Measurements from ENCODE around the gene MAP3K15.
"Not testable (repeated sequence)": the region's sequence is repeated elsewhere in the genome, so short reads cannot be mapped to it uniquely, and the experiment has no call there.

Gene MAP3K15

DNA sequence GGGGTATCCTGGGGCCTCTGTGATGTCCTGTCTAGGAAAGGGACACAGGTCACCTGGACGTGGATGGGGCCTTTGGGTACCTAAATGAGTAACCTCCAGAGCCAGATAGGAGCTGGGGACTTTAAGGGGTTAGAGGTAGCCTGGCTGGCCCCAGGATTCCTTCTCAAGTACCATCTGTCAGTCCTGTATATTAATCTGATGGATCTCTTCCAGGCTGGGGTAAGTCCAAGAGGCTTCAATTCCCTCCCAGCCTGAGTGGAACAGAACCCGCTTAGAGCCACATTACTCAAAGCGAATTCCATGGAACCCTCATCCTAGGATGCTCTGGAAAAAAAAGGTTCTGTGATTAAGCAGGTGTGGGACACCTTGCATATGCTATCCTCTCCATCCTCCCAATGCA is 24.8 kb upstream of the MAP3K15 start:
- DNase-seq (ENCODE audit: low spot score) = no peak

DNA sequence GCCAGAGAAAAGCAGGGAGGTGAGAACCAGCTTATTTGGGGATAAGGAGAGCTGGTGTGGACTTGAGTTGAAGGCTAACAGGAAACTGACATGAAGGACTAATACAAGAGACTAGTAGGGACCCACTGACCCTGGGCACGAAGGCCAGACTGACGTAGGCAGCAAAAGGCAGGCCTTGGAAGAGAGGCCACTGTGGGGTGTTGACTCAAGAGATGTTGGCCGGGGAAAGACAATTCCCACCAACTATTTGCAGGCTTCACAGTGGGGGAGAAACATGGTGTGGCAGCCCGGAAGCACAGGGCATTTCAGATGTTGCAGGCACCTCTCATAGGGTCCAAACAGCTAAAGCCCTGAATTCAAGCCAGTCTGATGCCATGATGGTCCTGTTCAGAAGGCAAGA is 24.4 kb upstream of the MAP3K15 start:
- DNase-seq (ENCODE audit: low spot score) = no peak

DNA sequence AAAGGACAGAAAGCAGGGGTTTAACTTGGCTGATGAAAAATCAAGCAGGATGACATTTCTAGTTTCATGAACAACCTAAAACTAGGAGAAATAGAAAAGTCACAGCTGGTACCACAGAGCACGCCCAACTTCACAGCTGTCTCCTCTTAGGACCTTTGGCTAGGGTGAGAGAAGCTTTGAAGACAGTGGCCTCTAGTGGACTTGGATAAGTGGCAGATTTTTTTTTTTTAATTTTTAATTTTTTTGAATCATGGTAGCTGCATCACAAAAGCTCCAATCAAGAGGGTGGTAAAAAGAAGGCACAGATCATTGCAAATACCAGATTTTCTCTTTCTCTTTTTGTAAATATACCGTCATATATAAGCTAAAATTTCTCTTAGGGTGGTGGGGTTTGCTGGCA is 20.2 kb upstream of the MAP3K15 start:
- DNase-seq (ENCODE audit: low spot score) = peak; percentile 33

DNA sequence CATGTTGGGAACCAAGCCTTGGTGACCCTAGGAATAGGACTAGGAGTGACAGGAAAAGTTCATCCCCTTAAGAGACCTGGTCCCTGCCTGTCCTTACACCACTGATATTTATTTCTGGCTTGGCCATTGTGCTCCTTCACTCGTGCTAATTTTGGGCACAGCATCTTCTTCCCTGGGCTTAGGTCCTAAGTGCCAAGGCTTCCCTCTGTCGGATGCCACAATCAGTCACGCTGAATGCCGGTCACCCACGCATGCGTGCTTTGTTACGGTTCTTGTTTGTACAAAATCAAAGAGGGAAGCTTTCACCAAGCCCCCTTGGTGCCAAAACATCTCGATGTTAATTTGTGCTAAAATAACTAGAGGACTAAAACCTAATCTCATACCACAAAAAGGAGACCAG is 17.4 kb upstream of the MAP3K15 start:
- DNase-seq (ENCODE audit: low spot score) = no peak

DNA sequence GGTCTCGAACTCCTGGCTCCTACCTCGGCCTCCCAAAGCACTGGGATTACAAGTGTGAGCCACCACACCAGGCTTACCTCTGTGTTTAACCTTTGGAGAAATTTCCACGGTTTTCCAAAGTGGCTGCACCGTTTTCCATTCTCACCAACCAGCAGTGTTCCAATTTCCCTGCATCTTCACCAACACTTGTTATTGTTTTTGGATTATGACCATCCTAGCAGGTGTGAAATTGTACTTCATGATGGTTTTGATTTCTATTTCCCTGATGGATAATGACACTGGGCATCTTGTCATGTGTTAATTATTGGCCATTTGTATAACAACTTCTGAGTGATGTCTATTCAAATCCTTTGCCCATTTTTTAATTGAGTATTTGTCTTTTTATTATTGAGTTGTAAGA is 2.7 kb upstream of the MAP3K15 start:
- DNase-seq (ENCODE audit: low spot score) = no peak

DNA sequence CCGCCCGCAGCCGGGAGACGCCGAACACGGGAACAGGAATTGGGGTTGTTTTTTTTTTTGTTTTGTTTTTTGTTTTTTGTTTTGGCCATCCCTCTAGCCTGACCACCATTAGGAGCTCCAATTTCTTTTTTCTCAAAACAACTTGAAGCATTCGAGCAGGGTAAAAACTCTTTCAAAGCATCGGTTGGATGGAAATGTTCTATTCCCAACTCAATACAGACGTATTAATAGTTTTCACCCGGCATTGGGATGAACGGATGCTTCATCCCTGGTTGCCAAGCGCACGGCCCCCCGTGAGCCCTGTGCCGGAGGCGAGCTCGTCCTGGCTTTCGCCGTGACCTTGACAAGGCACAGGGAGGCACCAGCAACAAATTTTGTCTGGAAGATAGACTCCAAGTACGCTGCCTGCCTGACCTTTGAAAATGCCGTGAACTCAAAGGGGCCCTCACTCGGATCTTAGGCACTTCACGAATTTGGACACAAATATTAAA is 352 bp upstream of the MAP3K15 start:
- no peak for DNase-seq (ENCODE audit: low spot score)

DNA sequence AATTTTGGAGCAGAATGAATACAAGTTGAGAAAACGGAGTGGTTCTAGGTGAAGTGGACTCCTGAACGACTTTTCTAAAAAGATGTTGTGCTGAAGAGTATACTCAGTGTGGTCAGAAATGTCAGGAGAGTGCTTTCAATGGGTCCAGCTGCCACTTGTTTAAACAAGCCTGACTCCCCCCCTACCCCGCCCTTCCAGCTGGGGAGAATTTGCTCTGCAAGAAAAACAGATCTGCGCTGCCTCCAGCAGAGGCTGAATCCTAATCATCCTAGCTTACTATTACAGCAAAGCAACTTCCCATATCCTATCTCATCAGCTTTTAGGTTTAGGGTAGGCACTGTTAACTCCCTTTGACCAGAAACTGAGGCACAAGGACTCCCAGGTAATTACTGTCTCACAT is 1.9 kb downstream of the MAP3K15 start:
- DNase-seq (ENCODE audit: low spot score) = no peak

DNA sequence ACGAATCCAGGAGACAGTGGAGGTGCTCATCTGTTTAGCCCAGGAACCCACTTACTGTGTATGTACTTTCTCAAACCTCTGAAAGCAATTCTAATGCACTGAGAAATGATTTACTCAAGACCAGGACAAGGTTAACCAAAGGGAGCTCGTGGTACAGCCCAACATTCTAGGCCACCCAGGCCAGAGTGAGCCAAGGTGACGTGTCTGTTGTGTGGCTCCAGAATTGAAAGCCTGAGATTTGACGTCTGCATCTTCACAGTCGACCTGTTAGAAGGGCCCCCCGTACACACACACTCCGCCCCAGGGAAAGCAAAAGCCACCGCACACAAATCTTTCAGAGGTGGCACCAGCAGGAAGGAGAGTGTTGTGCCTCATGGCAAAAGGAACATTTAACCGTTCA is 2.3 kb downstream of the MAP3K15 start:
- no peak for DNase-seq (ENCODE audit: low spot score)

DNA sequence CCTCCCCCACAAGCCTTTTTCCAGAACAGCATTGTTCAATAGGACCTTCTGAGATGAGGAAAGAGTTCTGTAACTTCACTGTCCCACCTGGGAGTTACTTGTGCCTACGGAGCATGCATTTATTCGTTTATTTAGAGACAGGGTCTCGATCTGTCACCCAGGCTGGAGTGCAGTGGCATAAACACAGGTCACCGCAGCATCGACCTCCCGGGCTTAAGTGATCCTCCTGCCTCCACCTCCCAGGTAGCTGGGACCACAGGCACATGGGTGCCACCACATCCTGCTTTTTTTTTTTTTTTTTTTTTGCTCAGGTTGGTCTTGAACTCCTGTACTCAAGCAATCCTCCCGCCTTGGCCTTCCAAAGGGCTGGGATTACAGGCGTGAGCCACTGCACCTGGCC is 2.9 kb downstream of the MAP3K15 start:
- DNase-seq (ENCODE audit: low spot score) = no peak

DNA sequence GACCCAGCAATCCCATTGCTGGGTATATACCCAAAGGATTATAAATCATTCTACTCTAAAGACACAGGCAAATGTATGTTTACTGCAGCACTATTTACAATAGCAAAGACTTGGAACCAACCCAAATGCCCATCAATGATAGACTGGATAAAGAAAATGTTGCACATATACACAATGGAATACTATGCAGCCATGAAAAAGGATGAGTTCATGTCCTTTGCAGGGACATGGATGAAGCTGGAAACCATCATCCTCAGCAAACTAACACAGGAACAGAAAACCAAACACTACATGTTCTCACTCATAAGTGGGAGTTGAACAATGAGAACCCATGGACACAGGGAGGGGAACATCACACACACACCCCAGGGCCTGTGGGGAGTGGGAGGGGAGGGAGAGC is 3.5 kb downstream of the MAP3K15 start:
- not testable (repeated sequence) for DNase-seq (ENCODE audit: low spot score)

DNA sequence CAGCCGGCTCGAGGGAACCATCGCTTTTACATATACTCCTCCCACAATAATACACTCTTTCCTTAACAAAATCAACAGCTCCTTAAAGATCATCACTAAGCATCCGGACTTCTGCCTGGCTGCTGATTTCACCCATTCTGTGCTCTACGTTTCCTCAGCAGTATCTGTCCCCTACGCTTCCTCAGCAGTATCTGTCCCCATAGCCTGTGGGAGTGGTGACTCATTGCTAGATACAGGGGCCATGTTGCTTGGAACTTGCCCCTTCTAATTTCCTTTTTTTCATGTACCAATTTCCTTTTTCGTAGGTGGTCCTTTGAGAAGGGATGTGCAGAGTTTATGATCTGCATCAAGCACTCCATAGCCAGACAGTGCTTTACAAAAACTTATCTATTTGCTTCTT is 18.6 kb downstream of the MAP3K15 start:
- no peak for DNase-seq (ENCODE audit: low spot score)

DNA sequence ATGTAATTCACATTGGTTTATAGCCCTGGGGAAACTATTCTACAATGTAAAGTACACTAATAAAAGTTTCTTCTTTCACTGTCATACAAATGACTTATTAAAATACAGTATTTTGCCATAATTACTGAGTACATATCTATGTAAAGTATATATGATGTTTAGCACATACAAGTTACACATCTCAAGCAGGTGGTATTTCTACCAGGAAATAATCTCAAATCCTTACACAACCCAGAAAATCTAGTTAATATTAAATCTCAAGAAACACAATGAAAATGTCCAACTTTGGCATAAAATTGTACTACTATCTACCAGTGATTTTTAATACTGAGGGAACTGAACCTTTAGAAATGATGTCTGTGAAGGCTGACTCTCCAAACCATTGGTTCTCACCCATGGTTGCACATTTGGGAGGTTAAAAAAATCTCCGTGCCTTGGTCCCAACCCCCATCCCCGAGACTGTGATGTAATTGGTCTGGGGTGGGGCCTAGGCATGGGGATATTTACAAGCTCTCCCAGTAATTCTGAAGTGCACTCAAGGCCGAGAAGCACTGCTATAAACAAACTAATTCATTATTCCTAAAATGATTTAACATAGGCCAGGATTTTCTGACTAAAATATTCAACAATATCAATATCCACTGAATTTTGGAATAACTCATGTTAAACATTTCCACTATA is 27.6 kb downstream of the MAP3K15 start:
- DNase-seq (ENCODE audit: low spot score) = no peak

DNA sequence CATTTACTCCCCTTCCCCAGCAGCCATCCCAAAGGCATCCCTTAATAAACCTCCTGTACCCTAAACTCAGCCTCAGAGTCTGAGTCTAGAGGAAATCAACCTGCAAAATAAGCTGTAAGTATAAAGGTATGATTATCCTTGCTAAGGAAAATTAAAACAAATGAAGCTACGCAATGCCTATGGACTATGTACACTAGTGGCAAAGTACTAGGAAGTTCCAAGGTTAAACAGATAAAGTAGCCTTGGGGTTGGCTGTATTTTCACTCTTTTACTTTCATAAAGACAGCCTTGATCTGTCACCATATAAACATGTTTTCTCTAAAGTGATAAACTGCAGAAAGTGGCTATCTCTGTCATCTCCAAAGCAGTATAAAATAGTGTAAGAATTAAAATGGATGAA is 35.9 kb downstream of the MAP3K15 start:
- DNase-seq (ENCODE audit: low spot score) = no peak

DNA sequence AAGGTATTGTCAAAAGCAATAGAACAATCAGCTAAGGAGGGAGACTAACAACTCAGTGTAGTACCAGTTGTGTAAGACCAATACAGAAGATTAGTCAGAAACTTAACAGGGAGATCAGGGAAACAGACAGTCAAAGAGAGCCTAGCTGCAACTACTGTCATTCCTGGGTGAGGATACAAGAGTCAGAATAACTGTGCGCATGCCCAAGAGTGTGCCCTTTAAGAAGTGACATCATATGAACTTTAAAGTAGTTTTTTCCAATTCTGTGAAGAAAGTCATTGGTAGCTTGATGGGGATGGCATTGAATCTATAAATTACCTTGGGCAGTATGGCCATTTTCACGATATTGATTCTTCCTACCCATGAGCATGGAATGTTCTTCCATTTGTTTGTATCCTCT is 46.9 kb downstream of the MAP3K15 start:
- not testable (repeated sequence) for DNase-seq (ENCODE audit: low spot score)

DNA sequence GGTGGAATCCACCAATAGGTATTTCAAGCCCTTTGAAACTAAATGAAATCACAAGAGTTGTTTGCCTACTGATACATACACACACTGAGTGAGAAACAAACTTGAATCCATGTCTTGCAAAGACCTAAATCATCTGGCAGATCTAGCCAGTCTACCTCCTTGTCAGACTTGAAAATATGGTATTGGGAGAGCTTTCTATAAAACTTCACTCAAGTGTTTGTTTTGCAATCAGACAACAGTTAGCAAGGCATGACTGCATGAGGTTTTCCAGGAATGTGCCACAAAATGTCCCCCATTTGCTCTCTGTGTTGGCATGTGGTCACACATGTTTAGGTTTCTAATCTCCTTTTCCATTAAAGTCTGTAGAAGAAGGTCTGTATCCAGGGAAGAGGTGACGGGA is 52.4 kb downstream of the MAP3K15 start:
- DNase-seq (ENCODE audit: low spot score) = no peak

DNA sequence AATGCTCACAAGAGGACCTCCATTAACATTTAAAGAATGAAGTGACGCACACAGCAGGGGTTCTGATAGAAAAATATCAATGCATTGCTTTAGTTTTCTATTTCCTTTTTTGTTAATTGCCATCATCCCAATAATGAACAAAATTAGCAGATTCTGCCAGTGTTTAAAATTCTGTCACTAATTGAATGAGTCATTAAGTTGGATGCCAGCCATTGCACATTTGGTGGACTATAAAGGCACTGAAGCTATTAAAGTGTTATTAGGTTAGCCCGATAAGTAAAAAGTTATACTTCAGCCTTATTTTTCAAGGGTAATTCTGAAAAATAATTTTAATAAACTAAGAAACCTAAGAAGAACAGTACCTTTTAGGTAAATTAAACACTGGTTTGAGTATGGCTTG is 53.1 kb downstream of the MAP3K15 start:
- DNase-seq (ENCODE audit: low spot score) = no peak

DNA sequence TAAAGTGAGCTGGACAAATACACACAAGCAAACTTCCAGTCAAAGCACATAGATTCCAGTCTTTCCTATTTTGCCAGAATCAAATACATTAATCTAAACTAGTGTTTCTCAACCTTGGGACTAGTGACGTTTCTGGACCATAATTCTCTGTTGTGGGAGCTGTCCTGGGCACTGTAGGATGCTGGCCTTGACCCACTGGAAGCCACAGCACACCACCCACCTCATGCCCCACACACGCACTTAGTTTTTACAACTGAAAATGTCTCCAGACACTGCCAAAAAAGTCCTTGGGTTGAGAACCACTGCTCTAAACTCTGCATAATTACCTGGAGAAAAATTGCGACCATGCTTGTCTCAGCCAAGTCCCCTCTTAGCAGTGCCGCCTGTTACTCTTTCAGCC is 57.6 kb downstream of the MAP3K15 start:
- no peak for DNase-seq (ENCODE audit: low spot score)

DNA sequence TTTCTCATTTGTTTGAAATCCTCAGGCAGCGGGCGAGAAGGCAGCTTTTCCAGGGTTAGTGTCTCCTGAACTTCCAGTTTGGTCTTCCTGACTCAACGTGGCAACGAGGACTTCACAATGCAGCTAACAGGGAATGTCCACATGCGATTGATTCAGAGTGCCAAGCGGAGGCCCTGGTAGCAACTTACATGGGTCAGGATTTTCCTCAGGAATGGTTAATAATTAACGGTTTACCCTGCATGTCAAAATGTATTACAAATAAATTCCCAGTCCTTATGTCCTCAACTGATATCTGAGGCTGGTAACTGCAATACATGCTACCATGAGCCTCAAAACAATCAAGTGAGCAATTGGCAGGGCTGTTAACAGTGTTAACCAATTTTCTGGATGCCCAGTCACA is 67.2 kb downstream of the MAP3K15 start:
- no peak for DNase-seq (ENCODE audit: low spot score)

DNA sequence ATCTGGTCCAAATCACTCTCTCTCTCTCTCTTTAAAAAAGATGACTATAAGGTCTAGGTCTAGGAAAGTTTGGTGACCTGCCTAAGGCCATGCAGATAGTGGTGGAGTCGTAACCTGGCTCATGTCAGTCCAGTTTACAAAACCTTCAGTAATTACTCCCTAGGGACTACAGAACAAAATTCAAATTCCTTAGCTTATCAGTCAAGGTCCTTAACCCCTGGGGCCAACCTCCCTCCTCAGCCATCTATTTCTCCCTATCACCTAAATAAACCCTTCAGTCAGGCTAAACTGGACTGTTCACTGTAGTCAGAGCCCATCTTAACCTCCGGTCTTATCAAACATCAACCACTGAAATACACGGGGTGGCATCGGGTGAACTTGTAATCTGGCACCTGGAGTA is 68.9 kb downstream of the MAP3K15 start:
- no peak for DNase-seq (ENCODE audit: low spot score)

DNA sequence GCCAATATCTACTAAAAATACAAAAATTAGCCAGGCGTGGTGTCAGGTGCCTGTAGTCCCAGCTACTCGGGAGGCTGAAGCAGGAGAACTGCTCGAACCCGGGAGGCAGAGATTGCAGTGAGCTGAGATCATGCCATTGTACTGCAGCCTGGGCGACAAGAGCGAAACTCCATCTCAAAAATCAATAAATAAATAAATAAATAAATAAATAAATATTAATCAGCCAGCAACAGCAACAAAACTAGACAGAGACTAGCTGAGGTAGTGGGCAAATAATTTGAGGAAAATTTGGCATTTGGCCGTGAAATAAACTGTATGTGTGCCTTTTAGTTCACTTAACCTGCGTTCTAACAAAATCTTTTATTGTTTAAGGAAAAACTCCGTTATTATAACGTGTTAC is 69.5 kb downstream of the MAP3K15 start:
- not testable (repeated sequence) for DNase-seq (ENCODE audit: low spot score)

DNA sequence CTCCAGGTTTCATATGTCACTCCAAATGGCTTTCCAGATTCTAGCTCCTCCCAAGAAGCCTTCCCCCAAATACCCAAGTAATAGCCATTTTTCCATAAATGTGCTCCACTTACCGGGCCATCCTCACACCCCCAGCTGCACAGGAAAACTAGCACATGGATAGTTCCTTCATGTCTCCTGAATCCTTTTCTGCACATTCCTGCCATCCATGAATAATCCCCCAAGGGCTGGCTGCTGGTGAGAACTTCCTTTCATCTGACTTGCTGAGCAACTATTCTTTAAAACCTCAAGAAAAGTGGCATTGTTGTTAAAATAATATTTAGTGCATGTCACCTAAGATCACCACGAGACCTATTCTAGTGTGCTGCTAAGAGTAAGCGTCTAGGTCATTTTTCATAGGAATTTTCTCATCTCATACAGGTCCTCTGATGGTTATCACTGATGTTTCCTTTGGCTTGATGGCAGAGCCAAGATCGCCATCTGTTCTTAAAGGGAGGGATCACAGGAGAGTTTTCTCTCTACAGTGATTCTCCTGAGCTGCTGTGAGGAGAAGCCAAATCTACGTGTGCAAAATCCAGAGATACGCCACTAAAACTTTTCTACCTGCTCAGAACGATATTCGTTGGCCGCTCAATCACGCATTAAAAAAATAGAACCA is 71.3 kb downstream of the MAP3K15 start:
- no peak for DNase-seq (ENCODE audit: low spot score)

DNA sequence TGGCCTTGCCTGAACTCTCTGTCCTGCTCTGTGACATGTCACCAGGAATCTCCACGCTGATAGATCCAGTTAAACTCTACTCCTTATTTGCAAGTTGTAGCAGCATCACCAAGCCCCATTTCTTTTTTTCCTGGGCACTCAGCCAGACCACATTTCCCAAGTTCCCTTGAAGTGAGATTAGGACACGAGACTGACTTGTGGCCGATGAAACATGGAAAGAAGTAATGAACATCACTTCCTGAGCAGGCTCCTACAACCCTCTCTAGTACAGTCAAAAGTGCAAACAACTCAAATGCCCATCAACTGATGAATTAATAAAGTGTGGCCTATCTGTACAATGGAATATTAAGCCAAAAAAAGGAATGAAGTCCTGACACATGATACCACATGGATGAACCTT is 74.6 kb downstream of the MAP3K15 start:
- peak; percentile 40 for DNase-seq (ENCODE audit: low spot score)

DNA sequence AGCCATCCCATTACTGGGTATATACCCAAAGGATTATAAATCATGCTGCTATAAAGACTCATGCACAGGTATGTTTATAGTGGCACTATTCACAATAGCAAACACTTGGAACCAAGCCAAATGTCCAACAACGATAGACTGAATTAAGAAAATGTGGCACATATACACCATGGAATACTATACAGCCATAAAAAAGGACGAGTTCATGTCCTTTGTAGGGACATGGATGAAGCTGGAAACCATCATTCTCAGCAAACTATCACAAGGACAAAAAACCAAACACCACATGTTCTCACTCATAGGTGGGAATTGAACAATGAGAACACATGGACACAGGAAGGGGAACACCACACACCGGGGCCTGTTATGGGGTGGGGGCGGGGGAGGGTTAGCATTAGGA is 92.6 kb downstream of the MAP3K15 start:
- not testable (repeated sequence) for DNase-seq (ENCODE audit: low spot score)

DNA sequence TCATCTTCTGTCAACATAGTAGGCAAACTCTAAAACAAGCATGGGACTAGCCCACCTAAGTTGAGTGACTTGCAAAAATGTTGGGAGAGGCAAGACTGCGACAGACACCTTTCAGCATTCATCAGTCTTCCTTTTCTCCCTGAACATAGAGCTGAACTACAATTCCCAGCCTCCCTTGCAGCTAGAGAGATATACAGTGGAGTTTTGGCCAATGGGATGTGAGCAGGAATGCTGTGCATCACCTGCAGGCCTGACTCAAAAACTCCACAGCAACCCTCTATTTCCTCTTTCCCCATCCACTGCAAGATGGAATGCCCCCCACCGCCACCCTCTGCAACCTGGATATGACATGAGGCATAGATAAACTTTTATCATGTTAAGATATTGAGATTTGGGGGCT is 105.0 kb downstream of the MAP3K15 start:
- no peak for DNase-seq (ENCODE audit: low spot score)

Data from COLO829 (cell line).